Hair follicular keratinocyte (primary cell): Measurements from ENCODE around the gene CCL26. TPM values are rescaled to one million over a fixed set of nuclear protein-coding genes. Genes with fewer than 3 reads are reported as not detected.

Experiments
- total RNA-seq: library from RNA; depleted of rRNA; stranded (reverse); fragments of >200 nt; gene quantifications from 2 replicates; pipeline ENCODE4 v1.2.3, GENCODE V29; 2015

Gene CCL26, protein sequence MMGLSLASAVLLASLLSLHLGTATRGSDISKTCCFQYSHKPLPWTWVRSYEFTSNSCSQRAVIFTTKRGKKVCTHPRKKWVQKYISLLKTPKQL
- total RNA-seq = not detected in 2 replicates

DNA sequence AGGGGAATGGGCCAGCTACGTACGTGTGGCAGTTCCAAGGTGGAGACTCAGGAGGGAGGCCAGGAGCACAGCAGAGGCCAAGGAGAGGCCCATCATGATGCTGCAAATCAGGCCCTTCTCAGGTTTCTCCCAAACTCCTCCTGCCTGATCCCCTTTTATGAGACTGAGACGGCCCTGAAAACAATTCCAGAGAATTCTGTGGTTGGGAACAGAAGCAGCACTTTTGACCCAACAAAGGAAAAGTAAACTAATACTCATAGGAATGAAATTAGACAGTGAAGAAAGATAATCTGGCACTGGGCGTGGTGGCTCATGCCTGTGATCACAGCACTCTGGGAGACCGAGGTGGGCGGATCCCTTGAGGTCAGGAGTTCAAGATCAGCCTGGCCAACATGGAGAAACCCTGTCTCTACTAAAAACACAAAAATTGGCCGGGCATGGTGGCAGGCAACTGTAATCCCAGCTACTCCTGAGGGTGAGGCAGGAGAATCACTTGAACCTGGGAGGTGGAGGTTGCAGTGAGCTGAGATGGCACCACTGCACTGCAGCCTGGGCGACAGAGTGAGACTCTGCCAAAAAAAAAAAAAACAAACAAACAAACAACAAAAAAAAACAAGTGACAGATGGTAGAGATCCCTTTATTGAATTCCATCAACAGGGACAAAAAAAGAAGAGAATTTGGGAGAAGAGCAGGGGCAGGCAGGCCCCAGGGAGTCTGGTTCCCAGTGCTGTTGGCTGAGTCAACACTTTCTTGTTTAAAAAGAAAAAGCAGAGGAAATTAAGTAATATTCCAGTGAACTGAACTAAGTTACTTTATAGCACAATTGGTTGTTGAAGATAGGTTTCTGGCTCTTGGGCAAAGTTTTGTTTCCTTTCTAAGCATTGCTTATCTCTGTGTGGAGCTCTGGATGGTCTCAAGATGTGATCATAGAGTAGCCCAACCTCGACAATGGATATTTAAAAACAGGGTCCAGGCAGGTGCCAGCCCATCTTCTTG is at the start of gene CCL26:
CCL26 (minus strand) TSS at position 131 of the 997 bp plus-strand sequence; CDS start at position 96, 35 bp downstream.

DNA sequence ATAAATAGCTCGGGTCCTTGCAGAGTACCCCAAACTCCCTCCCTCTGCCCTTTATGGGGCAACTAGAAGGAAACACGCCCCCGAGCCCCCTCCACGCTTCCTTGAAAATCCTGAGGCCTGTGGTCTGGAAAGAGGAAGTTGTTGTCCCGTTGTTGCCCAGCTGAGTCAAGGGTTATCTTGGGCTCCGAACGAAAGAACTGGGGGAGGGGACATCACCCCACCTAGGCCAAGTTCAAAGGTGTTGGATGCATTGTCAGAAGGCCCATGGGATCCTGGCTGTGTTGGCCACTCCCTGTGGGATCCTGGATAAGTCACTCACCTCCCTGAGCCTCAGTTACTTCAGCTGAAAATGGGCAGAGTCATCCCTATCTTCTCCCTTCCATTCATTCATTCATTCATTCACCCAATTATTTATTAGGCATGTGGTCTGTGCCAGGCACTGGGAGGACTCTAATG is 41.8 kb upstream of the CCL26 start, which contains the start of gene CCL24:
CCL24 (minus strand) TSS at position 26 of the 456 bp plus-strand sequence. CDS start 91 bp downstream, outside the sequence.

DNA sequence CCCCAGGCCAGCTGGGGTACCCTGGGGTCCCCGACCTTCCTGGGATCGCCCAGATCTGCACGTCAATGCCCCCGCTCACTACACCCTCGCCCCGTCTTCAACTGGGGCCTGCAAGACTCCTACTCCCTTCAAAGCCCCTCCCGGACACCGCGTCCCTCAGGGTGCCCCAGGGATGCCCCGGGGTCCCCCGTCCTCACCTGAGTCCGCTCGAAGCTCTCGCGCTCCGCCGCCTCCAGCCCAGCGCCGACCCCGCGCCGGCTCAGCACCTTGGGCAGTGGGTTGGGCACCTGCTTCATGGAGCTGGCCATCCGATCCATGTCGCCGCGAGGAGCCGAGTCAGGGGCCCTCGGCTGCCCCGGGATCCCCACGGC is 33.4 kb downstream of the CCL26 start, which contains the start of gene HIP1:
HIP1 (minus strand) TSS at position 338 of the 371 bp plus-strand sequence; CDS start at position 317, 21 bp downstream.

Other genes with a start within 250 kb of the CCL26 start
- 6.3 and 7.2 TPM in 2 replicates for gene HIP1, start 33.3 kb downstream of the CCL26 start, total RNA-seq
- gene CCL24, start 41.6 kb upstream of the CCL26 start, total RNA-seq = not detected in 2 replicates
- 26.7 and 30.0 TPM in 2 replicates for gene RHBDD2, start 106.8 kb upstream of the CCL26 start, total RNA-seq
- 68.3 and 74.8 TPM in 2 replicates for gene POR, start 142.9 kb upstream of the CCL26 start, total RNA-seq
- gene TMEM120A, start 222.4 kb upstream of the CCL26 start, total RNA-seq = 16.5 and 23.3 TPM in 2 replicates